GM23338 (cell line): ENCODE data around the gene YY2. TPM values are rescaled to one million over a fixed set of nuclear protein-coding genes. Genes with fewer than 3 reads are reported as not detected.

Experiments
- ATAC-seq: fragments of 200-7000 bp; cut with Tn5 transposase; 3 replicates; pipeline ENCODE4 v1.9.1; 2020
- DNase-seq: peaks from one replicate; pipeline ENCODE4 v3.0.0-alpha.2; 2015; ENCODE audit warnings: low spot score
- H2AFZ ChIP-seq: fragments of 200-600 bp; sonication (generic); 2 replicates; pipeline ENCODE4 v1.8.0; 2016; ENCODE audit warnings: antibody characterized with exemption, mild to moderate bottlenecking, moderate library complexity
- H3F3A ChIP-seq: fragments of 200-600 bp; sonication (generic); replicated peaks from 2 replicates; pipeline ENCODE4 v1.8.0; 2017; ENCODE audit warnings: antibody characterized with exemption, mixed run types, low read depth
- H3K27ac ChIP-seq: fragments of 200-600 bp; sonication (generic); 2 replicates; pipeline ENCODE4 v1.6.1; 2016; ENCODE audit warnings: low read depth
- H3K27me3 ChIP-seq: fragments of 200-600 bp; sonication (generic); 2 replicates; pipeline ENCODE4 v1.8.0; 2016; ENCODE audit warnings: mild to moderate bottlenecking, mixed run types, moderate library complexity; ENCODE audit not compliant: insufficient read depth
- H3K36me3 ChIP-seq: fragments of 200-600 bp; sonication (generic); 2 replicates; pipeline ENCODE4 v1.8.0; 2016; ENCODE audit warnings: mild to moderate bottlenecking; ENCODE audit not compliant: insufficient read depth
- H3K4me1 ChIP-seq: fragments of 200-600 bp; sonication (generic); 2 replicates; pipeline ENCODE4 v1.8.0; 2016; ENCODE audit warnings: mild to moderate bottlenecking, moderate library complexity; ENCODE audit not compliant: insufficient read depth
- H3K4me2 ChIP-seq: fragments of 200-600 bp; sonication (generic); 2 replicates; pipeline ENCODE4 v1.7.1; 2017; ENCODE audit warnings: mixed run types
- H3K4me3 ChIP-seq: fragments of 200-600 bp; sonication (generic); 2 replicates; pipeline ENCODE4 v1.6.1; 2016; ENCODE audit warnings: mixed run types
- H3K79me2 ChIP-seq: fragments of 200-600 bp; sonication (generic); replicated peaks from 2 replicates; pipeline ENCODE4 v1.8.0; 2017; ENCODE audit warnings: mild to moderate bottlenecking; ENCODE audit not compliant: insufficient read depth
- H3K9me2 ChIP-seq: fragments of 200-600 bp; sonication (generic); 2 replicates; pipeline ENCODE4 v1.8.0; 2017; ENCODE audit not compliant: insufficient read depth
- H4K20me1 ChIP-seq: fragments of 200-600 bp; sonication (generic); replicated peaks from 2 replicates; pipeline ENCODE4 v1.8.0; 2017; ENCODE audit warnings: mild to moderate bottlenecking; ENCODE audit not compliant: insufficient read depth
- H3K27ac Mint-ChIP-seq: 2 replicates; pipeline ENCODE4 v1.8.0; 2020; ENCODE audit warnings: inconsistent platforms, mild to moderate bottlenecking, moderate library complexity, mixed read lengths
- H3K27me3 Mint-ChIP-seq: 3 replicates; pipeline ENCODE4 v1.8.0; 2022; ENCODE audit warnings: low read depth, mild to moderate bottlenecking, moderate library complexity, mixed read lengths, inconsistent platforms; ENCODE audit not compliant: insufficient read depth, poor library complexity
- H3K36me3 Mint-ChIP-seq: 3 replicates; pipeline ENCODE4 v1.8.0; 2021; ENCODE audit warnings: low read depth, mild to moderate bottlenecking, inconsistent platforms, moderate library complexity, mixed read lengths
- H3K4me1 Mint-ChIP-seq: 3 replicates; pipeline ENCODE4 v1.8.0; 2020; ENCODE audit warnings: mild to moderate bottlenecking, inconsistent platforms, mixed read lengths
- H3K4me3 Mint-ChIP-seq: 3 replicates; pipeline ENCODE4 v1.8.0; 2021; ENCODE audit warnings: moderate library complexity, mild to moderate bottlenecking, inconsistent platforms, mixed read lengths
- H3K9me3 Mint-ChIP-seq: 3 replicates; pipeline ENCODE4 v1.8.0; 2020; ENCODE audit warnings: moderate library complexity, mild to moderate bottlenecking, inconsistent platforms, mixed read lengths
- CREB1 ChIP-seq: fragments of 250-450 bp; sonication (Bioruptor Pico); IDR thresholded peaks from 2 replicates; pipeline ENCODE4 v1.5.0; 2020; ENCODE audit warnings: low read depth, mild to moderate bottlenecking, moderate library complexity
- EZH2 ChIP-seq: fragments of 200-600 bp; sonication (generic); IDR thresholded peaks from one replicate; pipeline ENCODE4 v1.8.0; 2017; ENCODE audit warnings: antibody characterized with exemption, mild to moderate bottlenecking, low read depth; ENCODE audit not compliant: unreplicated experiment
- EZH2phosphoT487 ChIP-seq: fragments of 200-600 bp; sonication (generic); IDR thresholded peaks from one replicate; pipeline ENCODE4 v1.8.1; 2018; ENCODE audit warnings: antibody characterized with exemption; ENCODE audit not compliant: unreplicated experiment
- JUNB ChIP-seq: IDR thresholded peaks from one replicate; pipeline ENCODE4 v1.6.1; 2016; ENCODE audit warnings: antibody characterized with exemption; ENCODE audit not compliant: unreplicated experiment
- NANOG ChIP-seq: IDR thresholded peaks from 2 replicates; pipeline ENCODE4 v1.6.1; 2016; ENCODE audit warnings: antibody characterized with exemption, borderline replicate concordance
- POLR2AphosphoS5 ChIP-seq: IDR thresholded peaks from 2 replicates; pipeline ENCODE4 v1.6.1; 2016; ENCODE audit warnings: antibody characterized with exemption, low read depth
- REST ChIP-seq: IDR thresholded peaks from one replicate; pipeline ENCODE4 v1.6.1; 2018; ENCODE audit warnings: antibody characterized with exemption; ENCODE audit not compliant: unreplicated experiment
- STAT1 ChIP-seq: IDR thresholded peaks from one replicate; pipeline ENCODE4 v1.6.1; 2016; ENCODE audit warnings: antibody characterized with exemption; ENCODE audit not compliant: unreplicated experiment
- ZNF114 ChIP-seq: fragments of 250-450 bp; sonication (Bioruptor Pico); IDR thresholded peaks from 2 replicates; pipeline ENCODE4 v1.5.0; 2020; ENCODE audit warnings: mild to moderate bottlenecking, moderate library complexity
- ZNF331 ChIP-seq: fragments of 250-450 bp; sonication (Bioruptor Pico); IDR thresholded peaks from 2 replicates; pipeline ENCODE4 v1.5.0; 2020; ENCODE audit warnings: low read depth, mild to moderate bottlenecking, moderate library complexity
- long read RNA-seq: library from polyadenylated mRNA; unstranded; transcript quantifications from one replicate; pipeline ENCODE4 v2.0.0, GENCODE V29; 2020; ENCODE audit not compliant: unreplicated experiment
- polyA plus RNA-seq: library from polyadenylated mRNA; unstranded; fragments of >200 nt; fragmentation: Nextera tagmentation; extraction: Ambion mirVana; gene quantifications from 2 replicates; pipeline ENCODE4 v1.2.1, GENCODE V29; 2016
- total RNA-seq: library from RNA; depleted of rRNA; stranded (reverse); fragments of >200 nt; shearing (Covaris generic); gene quantifications from 2 replicates; pipeline ENCODE4 v1.2.3, GENCODE V29; 2014; rRNA removed
- TF ChIP-seq, protein P1 (sequence below): fragments of 250-450 bp; sonication (Bioruptor Pico); IDR thresholded peaks from 2 replicates; pipeline ENCODE4 v1.5.0; 2020; ENCODE audit warnings: mild to moderate bottlenecking, moderate library complexity
- TF ChIP-seq, protein P2 (sequence below), 2 experiments: fragments of 200-600 bp in 1 of 2; sonication (generic) in 1 of 2; conservative IDR thresholded peaks; 2 replicates each; pipeline versions ENCODE4 v1.5.1 to v1.6.1; 2016 to 2017; ENCODE audit warnings: antibody characterized with exemption in 2 of 2, low read depth in 2 of 2, mild to moderate bottlenecking in 2 of 2, moderate library complexity in 1 of 2
- TF ChIP-seq, protein P3 (sequence below): IDR thresholded peaks from 2 replicates; pipeline ENCODE4 v1.6.1; 2016; ENCODE audit warnings: antibody characterized with exemption

Gene YY2
- total RNA-seq, result 1.3 and 1.6 TPM in 2 replicates
- 0.66 and 1.0 TPM in 2 replicates for polyA plus RNA-seq
- long read RNA-seq, result 0 reads

- H3K36me3 Mint-ChIP-seq, result peaks cover 14% of the 10 kb centered on the region
- H3K4me1 ChIP-seq, result no peaks in the 10 kb centered on the region
- H3K4me1 Mint-ChIP-seq, result no peaks in the 10 kb centered on the region
- no peak within 1 kb of the TSS for H2AFZ ChIP-seq
- no peaks in the 10 kb centered on the region for H4K20me1 ChIP-seq
- no peaks in the 10 kb centered on the region for H3K27me3 Mint-ChIP-seq
- no peak for ATAC-seq
- H3K4me3 ChIP-seq, result no peak within 1 kb of the TSS
- no peaks in the 10 kb centered on the region for H3K36me3 ChIP-seq
- no peak for DNase-seq
- no peaks in the 10 kb centered on the region for H3K27me3 ChIP-seq
- no peaks in the 10 kb centered on the region for H3K9me2 ChIP-seq
- H3K4me3 Mint-ChIP-seq, result no peak within 1 kb of the TSS
- no peaks in the 10 kb centered on the region for H3K79me2 ChIP-seq
- H3F3A ChIP-seq, result no peaks in the 10 kb centered on the region
- no peak within 1 kb of the TSS for H3K27ac ChIP-seq
- H3K27ac Mint-ChIP-seq, result no peak within 1 kb of the TSS
- no peak for TF ChIP-seq REST
- TF ChIP-seq, protein P1, sequence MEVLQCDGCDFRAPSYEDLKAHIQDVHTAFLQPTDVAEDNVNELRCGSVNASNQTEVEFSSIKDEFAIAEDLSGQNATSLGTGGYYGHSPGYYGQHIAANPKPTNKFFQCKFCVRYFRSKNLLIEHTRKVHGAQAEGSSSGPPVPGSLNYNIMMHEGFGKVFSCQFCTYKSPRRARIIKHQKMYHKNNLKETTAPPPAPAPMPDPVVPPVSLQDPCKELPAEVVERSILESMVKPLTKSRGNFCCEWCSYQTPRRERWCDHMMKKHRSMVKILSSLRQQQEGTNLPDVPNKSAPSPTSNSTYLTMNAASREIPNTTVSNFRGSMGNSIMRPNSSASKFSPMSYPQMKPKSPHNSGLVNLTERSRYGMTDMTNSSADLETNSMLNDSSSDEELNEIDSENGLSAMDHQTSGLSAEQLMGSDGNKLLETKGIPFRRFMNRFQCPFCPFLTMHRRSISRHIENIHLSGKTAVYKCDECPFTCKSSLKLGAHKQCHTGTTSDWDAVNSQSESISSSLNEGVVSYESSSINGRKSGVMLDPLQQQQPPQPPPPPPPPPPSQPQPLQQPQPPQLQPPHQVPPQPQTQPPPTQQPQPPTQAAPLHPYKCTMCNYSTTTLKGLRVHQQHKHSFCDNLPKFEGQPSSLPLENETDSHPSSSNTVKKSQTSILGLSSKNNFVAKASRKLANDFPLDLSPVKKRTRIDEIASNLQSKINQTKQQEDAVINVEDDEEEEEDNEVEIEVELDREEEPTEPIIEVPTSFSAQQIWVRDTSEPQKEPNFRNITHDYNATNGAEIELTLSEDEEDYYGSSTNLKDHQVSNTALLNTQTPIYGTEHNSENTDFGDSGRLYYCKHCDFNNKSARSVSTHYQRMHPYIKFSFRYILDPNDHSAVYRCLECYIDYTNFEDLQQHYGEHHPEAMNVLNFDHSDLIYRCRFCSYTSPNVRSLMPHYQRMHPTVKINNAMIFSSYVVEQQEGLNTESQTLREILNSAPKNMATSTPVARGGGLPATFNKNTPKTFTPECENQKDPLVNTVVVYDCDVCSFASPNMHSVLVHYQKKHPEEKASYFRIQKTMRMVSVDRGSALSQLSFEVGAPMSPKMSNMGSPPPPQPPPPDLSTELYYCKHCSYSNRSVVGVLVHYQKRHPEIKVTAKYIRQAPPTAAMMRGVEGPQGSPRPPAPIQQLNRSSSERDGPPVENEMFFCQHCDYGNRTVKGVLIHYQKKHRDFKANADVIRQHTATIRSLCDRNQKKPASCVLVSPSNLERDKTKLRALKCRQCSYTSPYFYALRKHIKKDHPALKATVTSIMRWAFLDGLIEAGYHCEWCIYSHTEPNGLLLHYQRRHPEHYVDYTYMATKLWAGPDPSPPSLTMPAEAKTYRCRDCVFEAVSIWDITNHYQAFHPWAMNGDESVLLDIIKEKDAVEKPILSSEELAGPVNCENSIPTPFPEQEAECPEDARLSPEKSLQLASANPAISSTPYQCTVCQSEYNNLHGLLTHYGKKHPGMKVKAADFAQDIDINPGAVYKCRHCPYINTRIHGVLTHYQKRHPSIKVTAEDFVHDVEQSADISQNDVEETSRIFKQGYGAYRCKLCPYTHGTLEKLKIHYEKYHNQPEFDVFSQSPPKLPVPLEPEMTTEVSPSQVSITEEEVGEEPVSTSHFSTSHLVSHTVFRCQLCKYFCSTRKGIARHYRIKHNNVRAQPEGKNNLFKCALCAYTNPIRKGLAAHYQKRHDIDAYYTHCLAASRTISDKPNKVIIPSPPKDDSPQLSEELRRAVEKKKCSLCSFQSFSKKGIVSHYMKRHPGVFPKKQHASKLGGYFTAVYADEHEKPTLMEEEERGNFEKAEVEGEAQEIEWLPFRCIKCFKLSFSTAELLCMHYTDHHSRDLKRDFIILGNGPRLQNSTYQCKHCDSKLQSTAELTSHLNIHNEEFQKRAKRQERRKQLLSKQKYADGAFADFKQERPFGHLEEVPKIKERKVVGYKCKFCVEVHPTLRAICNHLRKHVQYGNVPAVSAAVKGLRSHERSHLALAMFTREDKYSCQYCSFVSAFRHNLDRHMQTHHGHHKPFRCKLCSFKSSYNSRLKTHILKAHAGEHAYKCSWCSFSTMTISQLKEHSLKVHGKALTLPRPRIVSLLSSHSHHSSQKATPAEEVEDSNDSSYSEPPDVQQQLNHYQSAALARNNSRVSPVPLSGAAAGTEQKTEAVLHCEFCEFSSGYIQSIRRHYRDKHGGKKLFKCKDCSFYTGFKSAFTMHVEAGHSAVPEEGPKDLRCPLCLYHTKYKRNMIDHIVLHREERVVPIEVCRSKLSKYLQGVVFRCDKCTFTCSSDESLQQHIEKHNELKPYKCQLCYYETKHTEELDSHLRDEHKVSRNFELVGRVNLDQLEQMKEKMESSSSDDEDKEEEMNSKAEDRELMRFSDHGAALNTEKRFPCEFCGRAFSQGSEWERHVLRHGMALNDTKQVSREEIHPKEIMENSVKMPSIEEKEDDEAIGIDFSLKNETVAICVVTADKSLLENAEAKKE (CRISPR knock-in tag), result no peak
- TF ChIP-seq JUNB, result no peak
- TF ChIP-seq NANOG, result no peak
- no peak for TF ChIP-seq EZH2phosphoT487
- TF ChIP-seq, protein P2, sequence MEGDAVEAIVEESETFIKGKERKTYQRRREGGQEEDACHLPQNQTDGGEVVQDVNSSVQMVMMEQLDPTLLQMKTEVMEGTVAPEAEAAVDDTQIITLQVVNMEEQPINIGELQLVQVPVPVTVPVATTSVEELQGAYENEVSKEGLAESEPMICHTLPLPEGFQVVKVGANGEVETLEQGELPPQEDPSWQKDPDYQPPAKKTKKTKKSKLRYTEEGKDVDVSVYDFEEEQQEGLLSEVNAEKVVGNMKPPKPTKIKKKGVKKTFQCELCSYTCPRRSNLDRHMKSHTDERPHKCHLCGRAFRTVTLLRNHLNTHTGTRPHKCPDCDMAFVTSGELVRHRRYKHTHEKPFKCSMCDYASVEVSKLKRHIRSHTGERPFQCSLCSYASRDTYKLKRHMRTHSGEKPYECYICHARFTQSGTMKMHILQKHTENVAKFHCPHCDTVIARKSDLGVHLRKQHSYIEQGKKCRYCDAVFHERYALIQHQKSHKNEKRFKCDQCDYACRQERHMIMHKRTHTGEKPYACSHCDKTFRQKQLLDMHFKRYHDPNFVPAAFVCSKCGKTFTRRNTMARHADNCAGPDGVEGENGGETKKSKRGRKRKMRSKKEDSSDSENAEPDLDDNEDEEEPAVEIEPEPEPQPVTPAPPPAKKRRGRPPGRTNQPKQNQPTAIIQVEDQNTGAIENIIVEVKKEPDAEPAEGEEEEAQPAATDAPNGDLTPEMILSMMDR (conservative IDR thresholded peaks at IDR 0.05; ENCODE audit: low read depth in 2 of 2), result no peak
- no peak for TF ChIP-seq ZNF114 (CRISPR knock-in tag)
- TF ChIP-seq CREB1, result no peak
- TF ChIP-seq POLR2AphosphoS5, result no peak
- TF ChIP-seq EZH2, result no peak
- no peak for TF ChIP-seq ZNF331 (CRISPR knock-in tag)
- no peak for TF ChIP-seq STAT1
- TF ChIP-seq, protein P3, sequence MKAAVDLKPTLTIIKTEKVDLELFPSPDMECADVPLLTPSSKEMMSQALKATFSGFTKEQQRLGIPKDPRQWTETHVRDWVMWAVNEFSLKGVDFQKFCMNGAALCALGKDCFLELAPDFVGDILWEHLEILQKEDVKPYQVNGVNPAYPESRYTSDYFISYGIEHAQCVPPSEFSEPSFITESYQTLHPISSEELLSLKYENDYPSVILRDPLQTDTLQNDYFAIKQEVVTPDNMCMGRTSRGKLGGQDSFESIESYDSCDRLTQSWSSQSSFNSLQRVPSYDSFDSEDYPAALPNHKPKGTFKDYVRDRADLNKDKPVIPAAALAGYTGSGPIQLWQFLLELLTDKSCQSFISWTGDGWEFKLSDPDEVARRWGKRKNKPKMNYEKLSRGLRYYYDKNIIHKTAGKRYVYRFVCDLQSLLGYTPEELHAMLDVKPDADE, result no peak
- no peaks in the 10 kb centered on the region for H3K9me3 Mint-ChIP-seq
- H3K4me2 ChIP-seq, result no peak within 1 kb of the TSS
Measured at GRCh38 chrX:21855937-21856415, at the start of gene YY2. Gene YY2, plus strand, starts transcription at chrX:21855987. Its CDS starts 498 bp downstream, at chrX:21856485.
